ENCODE data around the gene OR2T34. TPM values are rescaled to one million over a fixed set of nuclear protein-coding genes. Genes with fewer than 3 reads are reported as not detected.

Gene OR2T34
- total RNA-seq, 1 donor from 2014 or later = not detected

- TF ChIP-seq, protein P1, sequence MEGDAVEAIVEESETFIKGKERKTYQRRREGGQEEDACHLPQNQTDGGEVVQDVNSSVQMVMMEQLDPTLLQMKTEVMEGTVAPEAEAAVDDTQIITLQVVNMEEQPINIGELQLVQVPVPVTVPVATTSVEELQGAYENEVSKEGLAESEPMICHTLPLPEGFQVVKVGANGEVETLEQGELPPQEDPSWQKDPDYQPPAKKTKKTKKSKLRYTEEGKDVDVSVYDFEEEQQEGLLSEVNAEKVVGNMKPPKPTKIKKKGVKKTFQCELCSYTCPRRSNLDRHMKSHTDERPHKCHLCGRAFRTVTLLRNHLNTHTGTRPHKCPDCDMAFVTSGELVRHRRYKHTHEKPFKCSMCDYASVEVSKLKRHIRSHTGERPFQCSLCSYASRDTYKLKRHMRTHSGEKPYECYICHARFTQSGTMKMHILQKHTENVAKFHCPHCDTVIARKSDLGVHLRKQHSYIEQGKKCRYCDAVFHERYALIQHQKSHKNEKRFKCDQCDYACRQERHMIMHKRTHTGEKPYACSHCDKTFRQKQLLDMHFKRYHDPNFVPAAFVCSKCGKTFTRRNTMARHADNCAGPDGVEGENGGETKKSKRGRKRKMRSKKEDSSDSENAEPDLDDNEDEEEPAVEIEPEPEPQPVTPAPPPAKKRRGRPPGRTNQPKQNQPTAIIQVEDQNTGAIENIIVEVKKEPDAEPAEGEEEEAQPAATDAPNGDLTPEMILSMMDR (IDR thresholded peaks at IDR 0.05) = no peak
- Mint-ChIP-seq H3K4me1 (ENCODE audit: unreplicated experiment) (no peaks in the 10 kb centered on the region), H3K27ac (ENCODE audit: unreplicated experiment) (no peak overlapping the region), H3K4me3 (ENCODE audit: unreplicated experiment) (no peak overlapping the region), H3K27me3 (ENCODE audit: unreplicated experiment) (no peaks in the 10 kb centered on the region), H3K36me3 (ENCODE audit: unreplicated experiment) (no peaks in the 10 kb centered on the region), H3K9me3 (ENCODE audit: unreplicated experiment) (peaks cover 49% of the 10 kb centered on the region)
- no peak for DNase-seq (ENCODE audit: extremely low spot score, unreplicated experiment)
Observed at GRCh38 chr1:248593226-248593625, 18.7 kb upstream of the OR2T34 start.

- peaks cover 50% of the 10 kb centered on the region for H3K9me3 Mint-ChIP-seq (ENCODE audit: unreplicated experiment)
- TF ChIP-seq, protein P1 (IDR thresholded peaks at IDR 0.05) = no peak
- DNase-seq (ENCODE audit: extremely low spot score, unreplicated experiment) = no peak
Observed at GRCh38 chr1:248592655-248593054, 18.1 kb upstream of the OR2T34 start.

GRCh38 chr1:248590055-248590454, 15.5 kb upstream of the OR2T34 start:
- Mint-ChIP-seq H3K9me3 (ENCODE audit: unreplicated experiment) (peaks cover 59% of the 10 kb centered on the region), H3K4me1 (ENCODE audit: unreplicated experiment) (no peaks in the 10 kb centered on the region), H3K27me3 (ENCODE audit: unreplicated experiment) (no peaks in the 10 kb centered on the region), H3K27ac (ENCODE audit: unreplicated experiment) (no peak overlapping the region), H3K4me3 (ENCODE audit: unreplicated experiment) (no peak overlapping the region), H3K36me3 (ENCODE audit: unreplicated experiment) (no peaks in the 10 kb centered on the region)
- no peak for DNase-seq (ENCODE audit: extremely low spot score, unreplicated experiment)
- TF ChIP-seq, protein P1 (IDR thresholded peaks at IDR 0.05) = no peak

More at GRCh38 chr1:248592655-248593054, 18.1 kb upstream of the OR2T34 start:
- Mint-ChIP-seq H3K4me3 (ENCODE audit: unreplicated experiment) (no peak overlapping the region), H3K36me3 (ENCODE audit: unreplicated experiment) (no peaks in the 10 kb centered on the region), H3K4me1 (ENCODE audit: unreplicated experiment) (no peaks in the 10 kb centered on the region), H3K27me3 (ENCODE audit: unreplicated experiment) (no peaks in the 10 kb centered on the region), H3K27ac (ENCODE audit: unreplicated experiment) (no peak overlapping the region)

DNA sequence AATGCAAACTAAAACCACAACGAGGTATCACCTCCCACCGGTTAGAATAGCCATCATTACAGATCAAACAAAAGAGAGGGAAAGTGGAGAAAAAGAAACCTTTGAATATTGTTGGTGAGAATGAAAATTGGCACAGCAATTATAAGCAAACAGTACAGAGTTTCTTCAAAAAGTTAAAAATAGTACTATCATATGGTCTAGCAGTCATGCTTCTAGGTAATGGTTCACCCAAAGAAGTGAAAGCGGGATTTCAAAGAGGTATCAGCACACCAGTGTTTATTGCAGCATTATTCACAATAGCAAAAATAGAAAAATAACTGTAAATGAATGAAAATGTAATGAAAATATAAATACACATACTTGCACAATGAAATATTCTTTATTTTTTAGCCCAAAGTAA, 14.8 kb upstream of the OR2T34 start:
- no peak overlapping the region for H3K27ac Mint-ChIP-seq (ENCODE audit: unreplicated experiment)
- H3K4me1 Mint-ChIP-seq (ENCODE audit: unreplicated experiment) = no peaks in the 10 kb centered on the region
- no peak for DNase-seq (ENCODE audit: extremely low spot score, unreplicated experiment)
- no peaks in the 10 kb centered on the region for H3K36me3 Mint-ChIP-seq (ENCODE audit: unreplicated experiment)
- no peaks in the 10 kb centered on the region for H3K27me3 Mint-ChIP-seq (ENCODE audit: unreplicated experiment)
- TF ChIP-seq, protein P1 (IDR thresholded peaks at IDR 0.05) = no peak
- peaks cover 59% of the 10 kb centered on the region for H3K9me3 Mint-ChIP-seq (ENCODE audit: unreplicated experiment)
- H3K4me3 Mint-ChIP-seq (ENCODE audit: unreplicated experiment) = no peak overlapping the region

DNA sequence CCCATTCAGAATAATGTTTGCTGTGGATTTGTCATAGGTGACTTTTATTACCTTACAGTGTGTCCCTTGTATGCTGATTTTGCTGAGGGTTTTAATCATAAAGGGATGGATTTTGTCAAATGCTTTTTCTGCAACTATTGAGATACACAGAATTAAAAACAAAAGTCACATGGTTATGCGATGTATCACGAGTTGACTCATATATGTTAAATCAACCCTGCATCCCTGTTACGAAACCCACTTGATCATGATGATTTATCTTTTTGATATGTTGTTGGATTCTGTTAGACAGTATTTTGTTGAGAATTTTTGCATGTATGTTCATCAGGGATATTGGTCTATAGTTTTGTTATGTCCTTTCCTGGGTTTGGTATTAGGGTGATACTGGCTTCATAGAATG, 10.7 kb upstream of the OR2T34 start:
- Mint-ChIP-seq H3K27ac (ENCODE audit: unreplicated experiment) (no peak overlapping the region), H3K36me3 (ENCODE audit: unreplicated experiment) (no peaks in the 10 kb centered on the region), H3K4me3 (ENCODE audit: unreplicated experiment) (no peak overlapping the region), H3K27me3 (ENCODE audit: unreplicated experiment) (no peaks in the 10 kb centered on the region), H3K4me1 (ENCODE audit: unreplicated experiment) (no peaks in the 10 kb centered on the region), H3K9me3 (ENCODE audit: unreplicated experiment) (peaks cover 49% of the 10 kb centered on the region)
- DNase-seq (ENCODE audit: extremely low spot score, unreplicated experiment) = no peak
- TF ChIP-seq, protein P1 (IDR thresholded peaks at IDR 0.05) = no peak
